ENCODE results near the gene SLC25A51. TPM values are rescaled to one million over a fixed set of nuclear protein-coding genes. Genes with fewer than 3 reads are reported as not detected.

SLC25A51 gene
- total and polyA plus RNA-seq, 2 experiments from 2014 or later = 5.3 to 22.0 TPM

DNA sequence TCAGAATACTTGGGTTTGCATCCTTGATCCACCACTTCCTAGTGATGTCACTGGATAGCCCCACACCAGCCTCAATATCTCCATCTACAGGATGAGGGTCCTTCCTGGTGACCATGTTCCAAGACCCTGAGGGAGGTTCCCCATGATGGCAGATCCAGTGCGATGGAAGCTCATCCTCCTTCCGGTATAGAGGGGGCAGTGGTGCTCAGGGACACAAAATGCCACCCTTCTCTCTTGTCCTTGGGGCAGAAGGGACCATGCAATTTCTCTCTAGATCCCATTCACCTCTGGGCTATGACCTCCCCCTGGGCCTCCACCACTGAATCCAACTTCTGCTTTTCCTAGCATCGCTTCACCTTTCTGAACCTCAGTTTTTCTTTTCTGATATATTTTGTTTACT is 5.4 kb upstream of the SLC25A51 start:
- peaks cover 10% of the 10 kb centered on the region for H3K4me1 Mint-ChIP-seq
- H3K27ac Mint-ChIP-seq = no peak overlapping the region
- H3K4me3 Mint-ChIP-seq = no peak overlapping the region
- TF ChIP-seq ZNF331 (CRISPR knock-in tag; IDR thresholded peaks at IDR 0.05; ENCODE audit: low read depth) (no peak), JUNB (IDR thresholded peaks at IDR 0.05; ENCODE audit: unreplicated experiment) (no peak), CREB1 (CRISPR knock-in tag; IDR thresholded peaks at IDR 0.05; ENCODE audit: low read depth) (no peak)
- peaks cover 15% of the 10 kb centered on the region for H3K27me3 Mint-ChIP-seq (ENCODE audit: insufficient read depth, low read depth, poor library complexity)
- H2AFZ ChIP-seq = no peak overlapping the region
- no peaks in the 10 kb centered on the region for H3K36me3 ChIP-seq (ENCODE audit: insufficient read depth)
- peaks cover 13% of the 10 kb centered on the region for H3K4me1 ChIP-seq (ENCODE audit: insufficient read depth)
- 0 out of 2 replicates have a peak, but pooled peaks cover 10% of the 10 kb centered on the region for H3K27me3 ChIP-seq (ENCODE audit: insufficient read depth)
- H3K4me2 ChIP-seq = no peak overlapping the region
- H3K79me2 ChIP-seq (replicated peaks; ENCODE audit: insufficient read depth) = no peaks in the 10 kb centered on the region
- no peaks in the 10 kb centered on the region for H3K36me3 Mint-ChIP-seq (ENCODE audit: low read depth)
- H3K9me2 ChIP-seq (ENCODE audit: insufficient read depth) = no peaks in the 10 kb centered on the region
- DNase-seq (ENCODE audit: low spot score) = no peak
- H3K27ac ChIP-seq (ENCODE audit: low read depth) = no peak overlapping the region
- peaks cover 7% of the 10 kb centered on the region for H3F3A ChIP-seq (replicated peaks; ENCODE audit: low read depth)
- no peak overlapping the region for H3K4me3 ChIP-seq
- no peaks in the 10 kb centered on the region for H3K9me3 Mint-ChIP-seq
- no peak for ATAC-seq
- no peaks in the 10 kb centered on the region for H4K20me1 ChIP-seq (replicated peaks; ENCODE audit: insufficient read depth)

DNA sequence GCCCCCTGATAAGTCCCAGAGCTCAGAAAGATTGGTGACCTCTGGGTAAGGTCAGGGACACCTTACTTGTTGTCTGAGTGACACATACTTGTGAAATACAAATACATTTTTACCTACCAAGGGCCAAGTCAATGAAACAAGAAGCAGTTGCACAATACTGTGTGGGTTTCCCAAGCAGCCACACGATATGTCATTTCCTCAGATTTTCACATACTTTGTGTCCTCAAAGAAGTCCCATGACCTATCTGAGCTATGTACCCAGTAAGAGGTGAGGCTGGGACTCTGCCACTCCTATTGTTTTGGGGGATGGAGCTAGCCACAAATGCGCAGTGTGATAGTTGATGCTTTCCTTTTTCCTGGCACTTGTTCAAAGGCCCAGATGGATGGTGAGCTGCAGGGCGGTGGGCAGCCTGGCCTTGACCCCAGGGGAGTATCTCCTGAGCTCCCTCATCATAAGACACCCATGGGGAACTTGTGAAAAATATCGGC is 4.8 kb upstream of the SLC25A51 start:
- ATAC-seq = no peak
- H3F3A ChIP-seq (replicated peaks; ENCODE audit: low read depth) = peaks cover 8% of the 10 kb centered on the region

More for the DNA sequence above, 4.8 kb upstream of the SLC25A51 start:
- H3K9me3 Mint-ChIP-seq = no peaks in the 10 kb centered on the region
- Histone ChIP-seq H3K79me2 (replicated peaks; ENCODE audit: insufficient read depth) (no peaks in the 10 kb centered on the region), H2AFZ (no peak overlapping the region), H4K20me1 (replicated peaks; ENCODE audit: insufficient read depth) (no peaks in the 10 kb centered on the region), H3K27ac (ENCODE audit: low read depth) (no peak overlapping the region), H3K36me3 (ENCODE audit: insufficient read depth) (no peaks in the 10 kb centered on the region), H3K4me2 (no peak overlapping the region), H3K4me3 (no peak overlapping the region), H3K4me1 (ENCODE audit: insufficient read depth) (peaks cover 13% of the 10 kb centered on the region), H3K9me2 (ENCODE audit: insufficient read depth) (no peaks in the 10 kb centered on the region), H3K27me3 (ENCODE audit: insufficient read depth) (0 out of 2 replicates have a peak, but pooled peaks cover 10% of the 10 kb centered on the region)
- no peak for DNase-seq (ENCODE audit: low spot score)
- peaks cover 15% of the 10 kb centered on the region for H3K27me3 Mint-ChIP-seq (ENCODE audit: insufficient read depth, low read depth, poor library complexity)
- H3K36me3 Mint-ChIP-seq (ENCODE audit: low read depth) = no peaks in the 10 kb centered on the region
- H3K27ac Mint-ChIP-seq = no peak overlapping the region
- H3K4me1 Mint-ChIP-seq = peaks cover 11% of the 10 kb centered on the region
- H3K4me3 Mint-ChIP-seq = no peak overlapping the region
- TF ChIP-seq ZNF331 (CRISPR knock-in tag; IDR thresholded peaks at IDR 0.05; ENCODE audit: low read depth) = no peak
- TF ChIP-seq, protein P1, sequence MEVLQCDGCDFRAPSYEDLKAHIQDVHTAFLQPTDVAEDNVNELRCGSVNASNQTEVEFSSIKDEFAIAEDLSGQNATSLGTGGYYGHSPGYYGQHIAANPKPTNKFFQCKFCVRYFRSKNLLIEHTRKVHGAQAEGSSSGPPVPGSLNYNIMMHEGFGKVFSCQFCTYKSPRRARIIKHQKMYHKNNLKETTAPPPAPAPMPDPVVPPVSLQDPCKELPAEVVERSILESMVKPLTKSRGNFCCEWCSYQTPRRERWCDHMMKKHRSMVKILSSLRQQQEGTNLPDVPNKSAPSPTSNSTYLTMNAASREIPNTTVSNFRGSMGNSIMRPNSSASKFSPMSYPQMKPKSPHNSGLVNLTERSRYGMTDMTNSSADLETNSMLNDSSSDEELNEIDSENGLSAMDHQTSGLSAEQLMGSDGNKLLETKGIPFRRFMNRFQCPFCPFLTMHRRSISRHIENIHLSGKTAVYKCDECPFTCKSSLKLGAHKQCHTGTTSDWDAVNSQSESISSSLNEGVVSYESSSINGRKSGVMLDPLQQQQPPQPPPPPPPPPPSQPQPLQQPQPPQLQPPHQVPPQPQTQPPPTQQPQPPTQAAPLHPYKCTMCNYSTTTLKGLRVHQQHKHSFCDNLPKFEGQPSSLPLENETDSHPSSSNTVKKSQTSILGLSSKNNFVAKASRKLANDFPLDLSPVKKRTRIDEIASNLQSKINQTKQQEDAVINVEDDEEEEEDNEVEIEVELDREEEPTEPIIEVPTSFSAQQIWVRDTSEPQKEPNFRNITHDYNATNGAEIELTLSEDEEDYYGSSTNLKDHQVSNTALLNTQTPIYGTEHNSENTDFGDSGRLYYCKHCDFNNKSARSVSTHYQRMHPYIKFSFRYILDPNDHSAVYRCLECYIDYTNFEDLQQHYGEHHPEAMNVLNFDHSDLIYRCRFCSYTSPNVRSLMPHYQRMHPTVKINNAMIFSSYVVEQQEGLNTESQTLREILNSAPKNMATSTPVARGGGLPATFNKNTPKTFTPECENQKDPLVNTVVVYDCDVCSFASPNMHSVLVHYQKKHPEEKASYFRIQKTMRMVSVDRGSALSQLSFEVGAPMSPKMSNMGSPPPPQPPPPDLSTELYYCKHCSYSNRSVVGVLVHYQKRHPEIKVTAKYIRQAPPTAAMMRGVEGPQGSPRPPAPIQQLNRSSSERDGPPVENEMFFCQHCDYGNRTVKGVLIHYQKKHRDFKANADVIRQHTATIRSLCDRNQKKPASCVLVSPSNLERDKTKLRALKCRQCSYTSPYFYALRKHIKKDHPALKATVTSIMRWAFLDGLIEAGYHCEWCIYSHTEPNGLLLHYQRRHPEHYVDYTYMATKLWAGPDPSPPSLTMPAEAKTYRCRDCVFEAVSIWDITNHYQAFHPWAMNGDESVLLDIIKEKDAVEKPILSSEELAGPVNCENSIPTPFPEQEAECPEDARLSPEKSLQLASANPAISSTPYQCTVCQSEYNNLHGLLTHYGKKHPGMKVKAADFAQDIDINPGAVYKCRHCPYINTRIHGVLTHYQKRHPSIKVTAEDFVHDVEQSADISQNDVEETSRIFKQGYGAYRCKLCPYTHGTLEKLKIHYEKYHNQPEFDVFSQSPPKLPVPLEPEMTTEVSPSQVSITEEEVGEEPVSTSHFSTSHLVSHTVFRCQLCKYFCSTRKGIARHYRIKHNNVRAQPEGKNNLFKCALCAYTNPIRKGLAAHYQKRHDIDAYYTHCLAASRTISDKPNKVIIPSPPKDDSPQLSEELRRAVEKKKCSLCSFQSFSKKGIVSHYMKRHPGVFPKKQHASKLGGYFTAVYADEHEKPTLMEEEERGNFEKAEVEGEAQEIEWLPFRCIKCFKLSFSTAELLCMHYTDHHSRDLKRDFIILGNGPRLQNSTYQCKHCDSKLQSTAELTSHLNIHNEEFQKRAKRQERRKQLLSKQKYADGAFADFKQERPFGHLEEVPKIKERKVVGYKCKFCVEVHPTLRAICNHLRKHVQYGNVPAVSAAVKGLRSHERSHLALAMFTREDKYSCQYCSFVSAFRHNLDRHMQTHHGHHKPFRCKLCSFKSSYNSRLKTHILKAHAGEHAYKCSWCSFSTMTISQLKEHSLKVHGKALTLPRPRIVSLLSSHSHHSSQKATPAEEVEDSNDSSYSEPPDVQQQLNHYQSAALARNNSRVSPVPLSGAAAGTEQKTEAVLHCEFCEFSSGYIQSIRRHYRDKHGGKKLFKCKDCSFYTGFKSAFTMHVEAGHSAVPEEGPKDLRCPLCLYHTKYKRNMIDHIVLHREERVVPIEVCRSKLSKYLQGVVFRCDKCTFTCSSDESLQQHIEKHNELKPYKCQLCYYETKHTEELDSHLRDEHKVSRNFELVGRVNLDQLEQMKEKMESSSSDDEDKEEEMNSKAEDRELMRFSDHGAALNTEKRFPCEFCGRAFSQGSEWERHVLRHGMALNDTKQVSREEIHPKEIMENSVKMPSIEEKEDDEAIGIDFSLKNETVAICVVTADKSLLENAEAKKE (CRISPR knock-in tag; IDR thresholded peaks at IDR 0.05) = no peak
- TF ChIP-seq, protein P2, sequence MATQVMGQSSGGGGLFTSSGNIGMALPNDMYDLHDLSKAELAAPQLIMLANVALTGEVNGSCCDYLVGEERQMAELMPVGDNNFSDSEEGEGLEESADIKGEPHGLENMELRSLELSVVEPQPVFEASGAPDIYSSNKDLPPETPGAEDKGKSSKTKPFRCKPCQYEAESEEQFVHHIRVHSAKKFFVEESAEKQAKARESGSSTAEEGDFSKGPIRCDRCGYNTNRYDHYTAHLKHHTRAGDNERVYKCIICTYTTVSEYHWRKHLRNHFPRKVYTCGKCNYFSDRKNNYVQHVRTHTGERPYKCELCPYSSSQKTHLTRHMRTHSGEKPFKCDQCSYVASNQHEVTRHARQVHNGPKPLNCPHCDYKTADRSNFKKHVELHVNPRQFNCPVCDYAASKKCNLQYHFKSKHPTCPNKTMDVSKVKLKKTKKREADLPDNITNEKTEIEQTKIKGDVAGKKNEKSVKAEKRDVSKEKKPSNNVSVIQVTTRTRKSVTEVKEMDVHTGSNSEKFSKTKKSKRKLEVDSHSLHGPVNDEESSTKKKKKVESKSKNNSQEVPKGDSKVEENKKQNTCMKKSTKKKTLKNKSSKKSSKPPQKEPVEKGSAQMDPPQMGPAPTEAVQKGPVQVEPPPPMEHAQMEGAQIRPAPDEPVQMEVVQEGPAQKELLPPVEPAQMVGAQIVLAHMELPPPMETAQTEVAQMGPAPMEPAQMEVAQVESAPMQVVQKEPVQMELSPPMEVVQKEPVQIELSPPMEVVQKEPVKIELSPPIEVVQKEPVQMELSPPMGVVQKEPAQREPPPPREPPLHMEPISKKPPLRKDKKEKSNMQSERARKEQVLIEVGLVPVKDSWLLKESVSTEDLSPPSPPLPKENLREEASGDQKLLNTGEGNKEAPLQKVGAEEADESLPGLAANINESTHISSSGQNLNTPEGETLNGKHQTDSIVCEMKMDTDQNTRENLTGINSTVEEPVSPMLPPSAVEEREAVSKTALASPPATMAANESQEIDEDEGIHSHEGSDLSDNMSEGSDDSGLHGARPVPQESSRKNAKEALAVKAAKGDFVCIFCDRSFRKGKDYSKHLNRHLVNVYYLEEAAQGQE (IDR thresholded peaks at IDR 0.05; ENCODE audit: unreplicated experiment) = no peak

All from GM23338 (cell line).